Measurements from ENCODE around the gene UBR7.

DNA sequence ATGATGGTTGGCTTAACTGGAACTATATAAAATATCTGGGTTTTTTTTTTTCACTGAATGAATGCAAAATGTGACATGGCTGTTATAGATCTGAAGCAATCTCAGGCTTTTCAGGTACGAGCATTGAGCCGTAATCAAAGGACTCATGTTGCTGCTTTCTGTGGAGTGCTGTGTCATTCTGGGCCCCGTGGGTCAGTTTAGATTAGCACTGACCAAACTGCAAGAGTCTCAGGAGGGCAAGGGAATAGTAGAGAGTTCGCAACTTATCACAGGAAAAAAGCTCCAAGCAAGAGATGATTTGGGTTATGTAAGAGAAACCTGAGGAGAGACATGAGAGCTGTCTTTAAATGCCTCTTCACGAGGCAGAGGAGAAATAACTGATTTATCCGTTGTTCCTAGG lies 59.1 kb downstream of the UBR7 start:
- TF ChIP-seq EZH2 (IDR thresholded peaks at IDR 0.05; ENCODE audit: insufficient read depth, poor library complexity, severe bottlenecking) (no peak), EZH2phosphoT487 (IDR thresholded peaks at IDR 0.05; ENCODE audit: insufficient read depth, low read depth) (no peak)
